Vagina (tissue), 2 donors: Measurements from ENCODE around the gene EIF2D.

Source experiments
- CTCF ChIP-seq, 3 experiments: fragments of 450-650 bp in 2 of 3; fragments of 200-600 bp in 1 of 3; sonication (generic) in 1 of 3; IDR thresholded peaks; one replicate each; pipeline ENCODE4 v1.5.1; 2017 to 2019; ENCODE audit warnings: antibody characterized with exemption in 3 of 3, mild to moderate bottlenecking in 2 of 3, moderate library complexity in 2 of 3
- POLR2A ChIP-seq, 2 donors: fragments of 450-650 bp; IDR thresholded peaks; one replicate each; pipeline ENCODE4 v1.6.1; 2017; ENCODE audit warnings: antibody characterized with exemption in 2 of 2, mild to moderate bottlenecking in 2 of 2, moderate library complexity in 2 of 2
- POLR2AphosphoS5 ChIP-seq, 2 donors: sonication (generic); formaldehyde crosslinking; IDR thresholded peaks; one replicate each; pipeline ENCODE4 v1.9.0; 2017; ENCODE audit warnings: antibody characterized with exemption in 2 of 2, mild to moderate bottlenecking in 2 of 2, low read depth in 1 of 2; ENCODE audit not compliant: insufficient read depth in 1 of 2

GRCh38 chr1:206579747-206580437, 32.4 kb downstream of the EIF2D start:
- TF ChIP-seq CTCF (IDR thresholded peaks at IDR 0.05) = no peak
- TF ChIP-seq POLR2A (IDR thresholded peaks at IDR 0.05) = no peak
- TF ChIP-seq POLR2AphosphoS5 (IDR thresholded peaks at IDR 0.05; ENCODE audit: insufficient read depth in 1 of 2, low read depth in 1 of 2) = peak in 1 of 2 donors; percentile 27
